K562 (cell line): Measurements from ENCODE around the gene PPFIA1. TPM values are rescaled to one million over a fixed set of nuclear protein-coding genes. Genes with fewer than 3 reads are reported as not detected.

Source experiments
- ATF1 ChIP-seq, 2 experiments: fragments of 450-650 bp in 1 of 2; IDR thresholded peaks; 2 replicates each; pipeline ENCODE4 v1.6.1; 2016; ENCODE audit warnings: missing compliant biosample characterization in 1 of 2, missing genetic modification characterization in 1 of 2
- BHLHE40 ChIP-seq: IDR thresholded peaks from 2 replicates; pipeline ENCODE4 v1.6.1; 2011; ENCODE audit warnings: low read length, improper control_type of control experiment
- CBX3 ChIP-seq, 2 experiments: IDR thresholded peaks; 1 replicate in 1 of 2; 2 replicates in 1 of 2; pipeline ENCODE4 v1.6.1; 2012; ENCODE audit warnings: inconsistent platforms in 2 of 2, low read length in 2 of 2, borderline replicate concordance in 1 of 2, control low read depth in 1 of 2
- CTBP1 ChIP-seq: fragments of 450-650 bp; IDR thresholded peaks from 2 replicates; pipeline ENCODE4 v1.6.1; 2016; ENCODE audit warnings: borderline replicate concordance
- EGR1 ChIP-seq: fragments of 450-650 bp; conservative IDR thresholded peaks from 2 replicates; pipeline ENCODE4 v1.6.1; 2017; ENCODE audit warnings: mild to moderate bottlenecking
- FOXM1 ChIP-seq, 2 experiments: fragments of 450-650 bp in 1 of 2; sonication (generic) in 1 of 2; formaldehyde crosslinking in 1 of 2; IDR thresholded peaks; 2 replicates each; pipeline versions ENCODE4 v1.6.1 to v1.9.0; 2017 to 2022; ENCODE audit warnings: low read depth in 2 of 2, mild to moderate bottlenecking in 2 of 2, missing genetic modification reagents in 1 of 2, moderate library complexity in 1 of 2
- GATAD2A ChIP-seq: fragments of 450-650 bp; IDR thresholded peaks from 2 replicates; pipeline ENCODE4 v1.6.1; 2017
- KLF1 ChIP-seq: fragments of 450-650 bp; IDR thresholded peaks from 2 replicates; pipeline ENCODE4 v1.6.1; 2016; ENCODE audit warnings: missing genetic modification characterization, missing compliant biosample characterization
- MEF2D ChIP-seq: conservative IDR thresholded peaks from 2 replicates; pipeline ENCODE4 v1.6.1; 2016; ENCODE audit warnings: low read depth, missing genetic modification characterization, missing compliant biosample characterization
- MEIS2 ChIP-seq: fragments of 450-650 bp; IDR thresholded peaks from 2 replicates; pipeline ENCODE4 v1.6.1; 2014; ENCODE audit warnings: mild to moderate bottlenecking; ENCODE audit not compliant: partially characterized antibody
- MNT ChIP-seq, 2 experiments: fragments of 450-650 bp; conservative IDR thresholded peaks; 2 replicates each; pipeline ENCODE4 v1.6.1; 2017; ENCODE audit warnings: mild to moderate bottlenecking in 2 of 2, moderate library complexity in 2 of 2
- MYNN ChIP-seq, 2 experiments: sonication (generic); formaldehyde crosslinking in 1 of 2; IDR thresholded peaks; 2 replicates each; pipeline versions ENCODE4 v1.5.0 to v1.6.1; 2016 to 2020; ENCODE audit warnings: antibody characterized with exemption in 1 of 2, missing genetic modification reagents in 1 of 2
- NFE2 ChIP-seq: IDR thresholded peaks from 2 replicates; pipeline ENCODE4 v1.6.1; 2014; ENCODE audit warnings: antibody characterized with exemption, low read depth
- NRF1 ChIP-seq, 2 experiments: fragments of 450-650 bp; IDR thresholded peaks in 1 of 2; conservative IDR thresholded peaks in 1 of 2; 2 replicates each; pipeline ENCODE4 v1.6.1; 2014; ENCODE audit warnings: mild to moderate bottlenecking in 2 of 2
- POLR2H ChIP-seq: IDR thresholded peaks from 2 replicates; pipeline ENCODE4 v1.6.1; 2016; ENCODE audit warnings: missing genetic modification characterization, low read depth, mild to moderate bottlenecking, control low read depth, missing compliant biosample characterization, moderate library complexity
- SMARCA5 ChIP-seq: fragments of 450-650 bp; IDR thresholded peaks from 2 replicates; pipeline ENCODE4 v1.6.1; 2016
- TCF3 ChIP-seq: sonication (generic); formaldehyde crosslinking; IDR thresholded peaks from 2 replicates; pipeline ENCODE4 v1.4.0; 2020; ENCODE audit warnings: mild to moderate bottlenecking, missing genetic modification reagents
- ZBTB17 ChIP-seq: fragments of 450-650 bp; formaldehyde crosslinking; IDR thresholded peaks from 2 replicates; pipeline ENCODE4 v1.4.0; 2020; ENCODE audit warnings: mild to moderate bottlenecking
- ZEB2 ChIP-seq: fragments of 450-650 bp; IDR thresholded peaks from 2 replicates; pipeline ENCODE4 v1.6.1; 2016
- ZNF436 ChIP-seq: fragments of 250-450, 450-650 bp; sonication (Bioruptor Pico); formaldehyde crosslinking; IDR thresholded peaks from 2 replicates; pipeline ENCODE4 v1.7.0; 2020; ENCODE audit warnings: mild to moderate bottlenecking
- polyA plus RNA-seq, 8 experiments: library from polyadenylated mRNA; depleted of rRNA in 4 of 8; stranded (reverse) in 5 of 8; unstranded in 3 of 8; fragments of >200 nt; fragmentation: Nextera tagmentation in 2 of 8; fragmentation: Illumina TruSeq in 1 of 8; extraction: Ambion mirVana in 2 of 8; extraction: Trizol in 1 of 8; gene quantifications; 2 replicates each; pipeline versions ENCODE4 v1.2.1 to v1.2.3, GENCODE V29; 2011 to 2014; ENCODE audit warnings: inconsistent platforms in 1 of 8, missing spikeins in 1 of 8
- total RNA-seq, 7 experiments: library from RNA; depleted of rRNA in 6 of 7; stranded (reverse); fragments of >200 nt in 6 of 7; fragmentation: Illumina TruSeq in 2 of 7; extraction: Trizol in 2 of 7; gene quantifications; 2 replicates each; pipeline versions ENCODE4 v1.2.1 to v1.2.3, GENCODE V29; 2011 to 2021; ENCODE audit warnings: low replicate concordance in 1 of 7
- TF ChIP-seq, protein P1 (sequence below): fragments of 250-450 bp; sonication (Bioruptor Pico); IDR thresholded peaks from 2 replicates; pipeline ENCODE4 v1.8.0; 2022; ENCODE audit warnings: moderate library complexity, mild to moderate bottlenecking, inconsistent platforms
- TF ChIP-seq, protein P2 (sequence below): fragments of 200-800 bp; sonication (Bioruptor generic); IDR thresholded peaks from 2 replicates; pipeline ENCODE4 v1.6.1; 2017; ENCODE audit warnings: missing genetic modification characterization, missing compliant biosample characterization
- TF ChIP-seq, protein P3 (sequence below): fragments of 250-450 bp; sonication (Bioruptor Pico); IDR thresholded peaks from 2 replicates; pipeline ENCODE4 v1.9.0; 2021; ENCODE audit warnings: mild to moderate bottlenecking
- TF ChIP-seq, protein P4 (sequence below): fragments of 450-650 bp; formaldehyde crosslinking; conservative IDR thresholded peaks from 2 replicates; pipeline ENCODE4 v1.4.0; 2022; ENCODE audit warnings: mild to moderate bottlenecking, missing genetic modification characterization

PPFIA1 gene
- total and polyA plus RNA-seq, 9 of the 15 experiments (the other 6 are each of a cell fraction or from before 2014, with no cell fraction given), result 9.9 to 41.5 (median 28.5) TPM

DNA sequence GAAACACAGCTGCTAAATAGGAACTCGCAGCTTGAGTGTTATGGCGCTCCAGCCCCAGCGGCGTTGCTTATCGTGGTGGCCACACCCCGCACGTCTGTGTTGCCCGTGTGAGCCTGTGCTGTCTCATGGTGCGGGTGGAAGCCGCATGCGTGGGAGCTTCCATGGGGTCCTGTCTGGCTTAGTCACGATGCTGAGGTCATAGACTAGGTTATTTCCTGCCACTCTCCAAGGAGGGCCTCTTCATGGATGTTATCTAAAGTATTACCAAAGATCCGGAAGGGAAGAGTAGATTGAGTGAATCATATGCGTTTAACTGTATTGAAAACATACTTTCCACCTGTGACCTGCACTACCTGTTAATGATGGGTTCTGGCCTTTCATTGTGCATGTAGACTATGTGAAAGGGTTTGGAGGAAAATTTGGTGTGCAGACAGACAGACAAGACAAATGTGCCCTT lies 149.5 kb downstream of the PPFIA1 start (continued):
- TF ChIP-seq FOXM1 (IDR thresholded peaks at IDR 0.05; ENCODE audit: low read depth), result peak; percentile 72
- TF ChIP-seq FOXM1 (CRISPR knock-in tag; IDR thresholded peaks at IDR 0.05; ENCODE audit: low read depth), result no peak
- peak; percentile 96 for TF ChIP-seq CTBP1
- TF ChIP-seq NFE2, result peak; percentile 98
- peak; percentile 92 for TF ChIP-seq EGR1
- TF ChIP-seq MNT (conservative IDR thresholded peaks at IDR 0.05), result peak; percentile 90 to 95
- TF ChIP-seq, protein P1, sequence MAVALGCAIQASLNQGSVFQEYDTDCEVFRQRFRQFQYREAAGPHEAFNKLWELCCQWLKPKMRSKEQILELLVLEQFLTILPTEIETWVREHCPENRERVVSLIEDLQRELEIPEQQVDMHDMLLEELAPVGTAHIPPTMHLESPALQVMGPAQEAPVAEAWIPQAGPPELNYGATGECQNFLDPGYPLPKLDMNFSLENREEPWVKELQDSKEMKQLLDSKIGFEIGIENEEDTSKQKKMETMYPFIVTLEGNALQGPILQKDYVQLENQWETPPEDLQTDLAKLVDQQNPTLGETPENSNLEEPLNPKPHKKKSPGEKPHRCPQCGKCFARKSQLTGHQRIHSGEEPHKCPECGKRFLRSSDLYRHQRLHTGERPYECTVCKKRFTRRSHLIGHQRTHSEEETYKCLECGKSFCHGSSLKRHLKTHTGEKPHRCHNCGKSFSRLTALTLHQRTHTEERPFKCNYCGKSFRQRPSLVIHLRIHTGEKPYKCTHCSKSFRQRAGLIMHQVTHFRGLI (CRISPR knock-in tag), result no peak
- TF ChIP-seq ZNF436 (CRISPR knock-in tag), result no peak
- TF ChIP-seq POLR2H, result 0 out of 2 replicates have a peak, but pooled peaks have one; percentile 32
- TF ChIP-seq MEIS2, result peak; percentile 74
- TF ChIP-seq, protein P2, sequence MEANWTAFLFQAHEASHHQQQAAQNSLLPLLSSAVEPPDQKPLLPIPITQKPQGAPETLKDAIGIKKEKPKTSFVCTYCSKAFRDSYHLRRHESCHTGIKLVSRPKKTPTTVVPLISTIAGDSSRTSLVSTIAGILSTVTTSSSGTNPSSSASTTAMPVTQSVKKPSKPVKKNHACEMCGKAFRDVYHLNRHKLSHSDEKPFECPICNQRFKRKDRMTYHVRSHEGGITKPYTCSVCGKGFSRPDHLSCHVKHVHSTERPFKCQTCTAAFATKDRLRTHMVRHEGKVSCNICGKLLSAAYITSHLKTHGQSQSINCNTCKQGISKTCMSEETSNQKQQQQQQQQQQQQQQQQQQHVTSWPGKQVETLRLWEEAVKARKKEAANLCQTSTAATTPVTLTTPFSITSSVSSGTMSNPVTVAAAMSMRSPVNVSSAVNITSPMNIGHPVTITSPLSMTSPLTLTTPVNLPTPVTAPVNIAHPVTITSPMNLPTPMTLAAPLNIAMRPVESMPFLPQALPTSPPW (CRISPR knock-in tag), result peak; percentile 60; the same call in 1 of the 2 replicates
- TF ChIP-seq TCF3 (CRISPR knock-in tag), result peak; percentile 95
- peak; percentile 80 for TF ChIP-seq MEF2D (tag)
- TF ChIP-seq ZBTB17 (CRISPR knock-in tag), result no peak
- TF ChIP-seq MYNN (IDR thresholded peaks at IDR 0.05), result peak; percentile 86; the same call in 1 of the 2 replicates
- TF ChIP-seq MYNN (CRISPR knock-in tag; IDR thresholded peaks at IDR 0.05), result no peak
- peak; percentile 92 to 93 for TF ChIP-seq NRF1 (conservative IDR thresholded peaks at IDR 0.05 in 1 of 2, IDR thresholded peaks at IDR 0.05 in 1 of 2)
- TF ChIP-seq, protein P3, sequence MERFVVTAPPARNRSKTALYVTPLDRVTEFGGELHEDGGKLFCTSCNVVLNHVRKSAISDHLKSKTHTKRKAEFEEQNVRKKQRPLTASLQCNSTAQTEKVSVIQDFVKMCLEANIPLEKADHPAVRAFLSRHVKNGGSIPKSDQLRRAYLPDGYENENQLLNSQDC (CRISPR knock-in tag), result no peak
- TF ChIP-seq BHLHE40, result peak; percentile 97
- TF ChIP-seq, protein P4, sequence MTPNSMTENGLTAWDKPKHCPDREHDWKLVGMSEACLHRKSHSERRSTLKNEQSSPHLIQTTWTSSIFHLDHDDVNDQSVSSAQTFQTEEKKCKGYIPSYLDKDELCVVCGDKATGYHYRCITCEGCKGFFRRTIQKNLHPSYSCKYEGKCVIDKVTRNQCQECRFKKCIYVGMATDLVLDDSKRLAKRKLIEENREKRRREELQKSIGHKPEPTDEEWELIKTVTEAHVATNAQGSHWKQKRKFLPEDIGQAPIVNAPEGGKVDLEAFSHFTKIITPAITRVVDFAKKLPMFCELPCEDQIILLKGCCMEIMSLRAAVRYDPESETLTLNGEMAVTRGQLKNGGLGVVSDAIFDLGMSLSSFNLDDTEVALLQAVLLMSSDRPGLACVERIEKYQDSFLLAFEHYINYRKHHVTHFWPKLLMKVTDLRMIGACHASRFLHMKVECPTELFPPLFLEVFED (CRISPR knock-in tag), result no peak; the same call in 1 of the 2 replicates
- peak; percentile 97 for TF ChIP-seq KLF1 (tag)
- TF ChIP-seq CBX3 (IDR thresholded peaks at IDR 0.05; ENCODE audit: borderline replicate concordance in 1 of 2, low read length in 2 of 2), result peak in 1 of 2 experiments; percentile 56; a peak in 1 of 3 replicates
- TF ChIP-seq GATAD2A, result peak; percentile 95
- TF ChIP-seq SMARCA5, result no peak
- peak; percentile 97 for TF ChIP-seq ZEB2
- TF ChIP-seq ATF1 (CRISPR knock-in tag; IDR thresholded peaks at IDR 0.05), result no peak
- TF ChIP-seq ATF1 (tag; IDR thresholded peaks at IDR 0.05), result peak; percentile 91
